Measurements from ENCODE around the gene TEDDM1. TPM values are rescaled to one million over a fixed set of nuclear protein-coding genes. Genes with fewer than 3 reads are reported as not detected.

TEDDM1 gene
- total RNA-seq, 3 donors from 2014 or later (not counting 1 experiment from before 2014, with no cell fraction given) = not detected

GRCh38 chr1:182391362-182392049 is 9.0 kb downstream of the TEDDM1 start, which contains the start of gene GLUL:
Gene GLUL (minus strand): TSS chr1:182391790. CDS start chr1:182388737, 3,053 bp downstream.
- H3K27ac Mint-ChIP-seq = peak within 1 kb of the TSS; percentile 86 to 97
- H3K4me1 ChIP-seq (ENCODE audit: control insufficient read depth, insufficient read depth, low read length) = peaks cover 20% of the 10 kb centered on the region
- H3K4me1 Mint-ChIP-seq = peaks cover 36 to 40% of the 10 kb centered on the region in 2 donors
- H3K4me3 Mint-ChIP-seq = peak within 1 kb of the TSS; percentile 99
- peak within 1 kb of the TSS; percentile 62 for H3K27ac ChIP-seq (ENCODE audit: low read length)
- intact Hi-C loops (cut with micrococcal nuclease) = no loop called here
- no peaks in the 10 kb centered on the region for H3K27me3 ChIP-seq (ENCODE audit: control insufficient read depth, insufficient read depth, low read length)
- TF ChIP-seq CTCF (IDR thresholded peaks at IDR 0.05) = no peak
- H3K9me3 ChIP-seq (ENCODE audit: control insufficient read depth, insufficient read depth, low read length) = no peaks in the 10 kb centered on the region
- H3K36me3 Mint-ChIP-seq = peaks cover 12% of the 10 kb centered on the region
- peak; percentile 72 to 78 for DNase-seq
- ATAC-seq = peak; percentile 84 to 92 (median 89)
- under 1% methylated on average over 70 of the region's 70 CpGs for WGBS (ENCODE audit: insufficient coverage)
- peak within 1 kb of the TSS; percentile 72 for H3K4me3 ChIP-seq (ENCODE audit: low read length)
- peaks cover 21% of the 10 kb centered on the region for H3K36me3 ChIP-seq (ENCODE audit: control insufficient read depth, insufficient read depth, low read length)
- H3K9me3 Mint-ChIP-seq = no peaks in the 10 kb centered on the region
- H3K27me3 Mint-ChIP-seq (ENCODE audit: low read depth in 2 of 2) = no peaks in the 10 kb centered on the region

- no peak for ATAC-seq
- under 1% methylated on average over 35 of the region's 35 CpGs for WGBS (ENCODE audit: insufficient coverage)
- H3K4me1 ChIP-seq (ENCODE audit: control insufficient read depth, insufficient read depth, low read length) = peaks cover 18% of the 10 kb centered on the region
Measured at GRCh38 chr1:182391028-182391361, 9.5 kb downstream of the TEDDM1 start.

GRCh38 chr1:182389619-182390047 is 10.8 kb downstream of the TEDDM1 start:
- H3K27me3 Mint-ChIP-seq (ENCODE audit: low read depth in 2 of 2) = no peaks in the 10 kb centered on the region
- intact Hi-C loops (cut with micrococcal nuclease) = no loop called here
- peaks cover 25% of the 10 kb centered on the region for H3K36me3 Mint-ChIP-seq
- H3K4me1 Mint-ChIP-seq = peaks cover 34 to 38% of the 10 kb centered on the region in 2 donors
- Histone ChIP-seq H3K27me3 (ENCODE audit: control insufficient read depth, insufficient read depth, low read length) (no peaks in the 10 kb centered on the region), H3K36me3 (ENCODE audit: control insufficient read depth, insufficient read depth, low read length) (peaks cover 35% of the 10 kb centered on the region), H3K9me3 (ENCODE audit: control insufficient read depth, insufficient read depth, low read length) (no peaks in the 10 kb centered on the region), H3K4me3 (ENCODE audit: low read length) (peak overlapping the region; percentile 72), H3K27ac (ENCODE audit: low read length) (no peak overlapping the region), H3K4me1 (ENCODE audit: control insufficient read depth, insufficient read depth, low read length) (peaks cover 18% of the 10 kb centered on the region)
- DNase-seq = peak in 1 of 2 donors; percentile 20
- peak overlapping the region; percentile 99 for H3K4me3 Mint-ChIP-seq
- peak overlapping the region; percentile 86 to 97 for H3K27ac Mint-ChIP-seq
- ATAC-seq = no peak
- H3K9me3 Mint-ChIP-seq = no peaks in the 10 kb centered on the region
- TF ChIP-seq CTCF (IDR thresholded peaks at IDR 0.05) = no peak
- WGBS (ENCODE audit: insufficient coverage) = 6% methylated on average over 13 of the region's 13 CpGs

More at GRCh38 chr1:182391028-182391361, 9.5 kb downstream of the TEDDM1 start:
- Mint-ChIP-seq H3K27me3 (ENCODE audit: low read depth in 2 of 2) (no peaks in the 10 kb centered on the region), H3K4me3 (peak overlapping the region; percentile 99), H3K27ac (peak overlapping the region; percentile 86 to 97), H3K36me3 (peaks cover 16% of the 10 kb centered on the region), H3K4me1 (peaks cover 34 to 38% of the 10 kb centered on the region in 2 donors), H3K9me3 (no peaks in the 10 kb centered on the region)
- H3K36me3 ChIP-seq (ENCODE audit: control insufficient read depth, insufficient read depth, low read length) = peaks cover 26% of the 10 kb centered on the region
- peak overlapping the region; percentile 72 for H3K4me3 ChIP-seq (ENCODE audit: low read length)
- DNase-seq = no peak
- peak overlapping the region; percentile 51 for H3K27ac ChIP-seq (ENCODE audit: low read length)
- intact Hi-C loops (cut with micrococcal nuclease) = no loop called here
- H3K27me3 ChIP-seq (ENCODE audit: control insufficient read depth, insufficient read depth, low read length) = no peaks in the 10 kb centered on the region
- H3K9me3 ChIP-seq (ENCODE audit: control insufficient read depth, insufficient read depth, low read length) = no peaks in the 10 kb centered on the region
- no peak for TF ChIP-seq CTCF (IDR thresholded peaks at IDR 0.05)
